HG02798 (cell line): ENCODE measurements around the gene UBE2C.
A peak's percentile ranks its signal among the peaks of the same experiment; 100 is the strongest.
"Not testable (repeated sequence)": the region's sequence is repeated elsewhere in the genome, so short reads cannot be mapped to it uniquely, and the experiment has no call there.

Experiments
- ATAC-seq: cut with Tn5 transposase; IDR thresholded peaks from one replicate; pipeline ENCODE4 v1.9.1; 2021; ENCODE audit warnings: mild to moderate bottlenecking; ENCODE audit not compliant: unreplicated experiment, poor library complexity

The UBE2C gene

DNA sequence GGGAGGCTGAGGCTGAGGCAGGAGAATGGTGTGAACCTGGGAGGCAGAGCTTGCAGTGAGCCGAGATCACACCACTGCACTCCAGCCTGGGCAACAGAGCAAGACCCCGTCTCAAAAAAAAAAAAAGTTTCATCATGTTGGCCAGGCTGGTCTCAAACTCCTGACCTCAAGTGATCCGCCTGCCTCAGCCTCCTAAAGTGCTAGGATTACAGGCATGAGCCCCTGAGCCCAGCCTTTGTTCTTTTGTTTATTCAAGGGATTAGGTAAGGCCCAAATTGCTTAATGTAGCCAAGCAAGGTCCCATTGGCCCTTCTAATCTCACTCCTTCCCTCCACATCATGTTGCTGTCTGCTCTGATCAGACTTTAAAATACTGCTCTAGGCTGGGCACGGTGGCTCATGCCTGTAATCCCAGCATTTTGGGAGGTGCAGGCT is 17.2 kb downstream of the UBE2C start:
- not testable (repeated sequence) for ATAC-seq

GRCh38 chr20:45832619-45833018 is 20.2 kb downstream of the UBE2C start:
- no peak for ATAC-seq

DNA sequence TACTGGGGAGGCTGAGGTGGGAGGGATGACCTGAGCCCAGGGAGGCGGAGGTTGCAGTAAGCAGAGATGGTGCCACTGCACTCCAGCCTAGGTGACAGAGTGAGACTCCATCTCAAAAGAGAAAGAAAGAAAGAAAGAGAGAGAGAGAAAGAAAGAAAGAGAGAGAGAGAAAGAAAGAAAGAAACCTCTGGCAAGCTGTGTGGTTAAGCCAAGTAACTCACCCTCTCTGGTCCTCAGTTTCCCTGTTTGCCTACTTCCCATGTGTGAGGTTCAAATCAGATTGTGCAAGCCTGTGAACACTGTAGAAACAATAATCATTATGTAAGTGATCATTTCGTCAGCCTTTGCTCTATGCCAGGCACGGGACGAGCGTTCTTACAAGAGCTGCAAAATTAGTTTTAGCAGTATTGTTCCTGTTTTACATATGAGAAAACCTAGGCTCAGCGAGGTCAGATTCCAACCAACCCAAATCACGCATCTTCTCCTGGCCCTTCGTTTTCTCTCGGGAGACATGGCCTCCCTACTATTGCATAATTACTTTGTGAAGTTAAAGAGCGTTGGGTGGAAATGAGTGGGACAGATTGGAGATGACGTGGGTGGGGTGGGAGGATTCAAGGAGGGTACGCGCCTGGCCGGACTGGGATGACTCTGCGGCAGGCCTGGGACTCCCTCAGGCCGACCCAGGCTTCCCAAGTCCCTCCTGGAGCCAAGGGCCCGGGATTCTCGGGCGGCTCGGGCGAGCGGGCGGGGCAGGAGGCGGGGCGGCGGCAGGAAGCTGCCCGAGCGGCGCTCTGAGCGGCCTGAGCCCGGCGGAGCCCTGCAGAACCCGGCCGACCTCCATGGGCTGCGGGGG is 20.8 kb downstream of the UBE2C start, which contains the start of gene SNX21:
TSS of gene SNX21 (plus strand) at position 770 of the 853 bp plus-strand sequence. CDS start 121 bp downstream, outside the sequence.
- peak; percentile 33 for ATAC-seq

DNA sequence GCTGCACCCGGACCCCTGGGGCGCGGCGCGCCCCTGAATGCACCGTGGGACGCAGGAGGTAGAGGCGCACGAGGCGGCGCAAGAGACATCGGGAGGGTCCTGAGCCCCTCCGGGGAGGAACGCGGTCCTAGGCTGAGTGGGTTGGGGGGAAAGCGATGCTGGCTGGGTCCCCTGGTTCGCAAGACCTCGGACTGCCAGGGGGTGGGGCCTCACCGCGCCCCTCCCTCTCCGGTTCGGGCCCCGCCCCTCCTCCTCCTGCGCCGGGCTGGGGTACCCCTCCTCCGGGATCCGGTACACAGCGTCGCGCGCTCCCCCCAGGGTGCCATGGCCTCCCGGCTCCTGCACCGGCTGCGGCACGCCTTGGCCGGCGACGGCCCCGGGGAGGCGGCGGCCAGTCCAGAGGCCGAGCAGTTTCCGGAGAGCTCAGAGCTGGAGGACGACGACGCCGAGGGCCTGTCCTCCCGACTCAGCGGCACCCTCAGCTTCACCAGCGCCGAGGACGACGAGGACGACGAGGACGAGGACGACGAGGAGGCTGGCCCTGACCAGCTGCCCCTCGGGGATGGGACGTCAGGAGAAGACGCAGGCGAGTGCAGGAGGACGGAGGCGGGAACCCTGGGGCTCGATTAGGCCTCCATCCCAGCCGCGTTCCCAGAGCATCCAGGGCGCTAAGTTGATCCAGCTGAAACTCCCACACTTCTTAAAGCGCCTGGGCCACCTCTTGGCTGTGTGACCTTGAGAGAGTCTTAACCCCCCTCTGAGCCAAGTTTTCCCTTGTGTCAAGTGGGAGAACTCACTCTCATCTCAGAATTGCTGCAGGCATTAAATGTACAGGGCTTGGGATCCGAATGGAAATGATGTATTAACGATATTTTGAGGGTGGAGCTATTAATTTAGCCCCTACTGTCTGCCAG is 21.7 kb downstream of the UBE2C start:
- peak; percentile 50 for ATAC-seq

GRCh38 chr20:45834797-45835161 is 22.3 kb downstream of the UBE2C start:
- no peak for ATAC-seq

DNA sequence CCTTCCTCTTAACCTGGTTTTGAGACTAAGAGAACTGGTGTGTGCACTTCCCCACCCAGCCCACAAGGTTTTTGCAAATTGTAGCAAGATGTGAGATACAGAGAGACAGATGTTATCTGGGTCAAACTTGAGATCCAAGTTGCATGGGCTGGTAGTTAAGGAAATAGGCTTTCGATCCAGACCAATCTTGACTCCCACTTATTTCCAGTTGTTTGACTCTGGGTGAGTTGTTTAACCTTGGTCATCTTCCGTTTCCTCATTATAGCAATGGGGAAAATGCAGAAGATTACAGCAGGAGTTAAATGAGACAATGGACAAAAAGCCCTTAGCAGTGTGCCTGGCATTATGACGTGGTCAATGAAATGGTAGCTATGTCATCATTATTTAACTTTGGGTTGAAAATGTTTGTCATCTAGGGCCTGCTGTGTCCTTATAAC is 22.9 kb downstream of the UBE2C start:
- no peak for ATAC-seq

DNA sequence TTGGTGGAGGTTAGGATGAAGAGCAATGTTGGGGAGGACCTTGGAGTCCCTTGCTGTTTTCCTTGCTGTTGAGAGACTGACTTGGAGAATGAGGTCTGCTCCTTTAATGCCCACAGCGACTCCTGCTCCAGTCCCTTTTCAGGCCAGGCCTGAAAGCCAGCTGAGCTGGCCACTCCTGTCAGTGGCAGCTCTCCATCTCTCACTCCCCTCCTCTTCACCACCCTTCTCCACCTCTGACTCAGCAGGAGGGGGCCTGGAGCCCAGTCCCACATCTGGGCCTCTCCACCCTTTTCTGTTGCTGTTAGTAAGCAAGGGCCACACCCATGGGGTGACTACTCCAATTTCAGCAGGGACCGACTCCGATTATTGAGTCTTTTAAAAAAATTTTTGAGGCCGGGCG is 23.4 kb downstream of the UBE2C start:
- no peak for ATAC-seq

GRCh38 chr20:45836841-45837240 is 24.4 kb downstream of the UBE2C start:
- no peak for ATAC-seq

GRCh38 chr20:45840700-45841198 is 28.3 kb downstream of the UBE2C start:
- ATAC-seq: no peak

DNA sequence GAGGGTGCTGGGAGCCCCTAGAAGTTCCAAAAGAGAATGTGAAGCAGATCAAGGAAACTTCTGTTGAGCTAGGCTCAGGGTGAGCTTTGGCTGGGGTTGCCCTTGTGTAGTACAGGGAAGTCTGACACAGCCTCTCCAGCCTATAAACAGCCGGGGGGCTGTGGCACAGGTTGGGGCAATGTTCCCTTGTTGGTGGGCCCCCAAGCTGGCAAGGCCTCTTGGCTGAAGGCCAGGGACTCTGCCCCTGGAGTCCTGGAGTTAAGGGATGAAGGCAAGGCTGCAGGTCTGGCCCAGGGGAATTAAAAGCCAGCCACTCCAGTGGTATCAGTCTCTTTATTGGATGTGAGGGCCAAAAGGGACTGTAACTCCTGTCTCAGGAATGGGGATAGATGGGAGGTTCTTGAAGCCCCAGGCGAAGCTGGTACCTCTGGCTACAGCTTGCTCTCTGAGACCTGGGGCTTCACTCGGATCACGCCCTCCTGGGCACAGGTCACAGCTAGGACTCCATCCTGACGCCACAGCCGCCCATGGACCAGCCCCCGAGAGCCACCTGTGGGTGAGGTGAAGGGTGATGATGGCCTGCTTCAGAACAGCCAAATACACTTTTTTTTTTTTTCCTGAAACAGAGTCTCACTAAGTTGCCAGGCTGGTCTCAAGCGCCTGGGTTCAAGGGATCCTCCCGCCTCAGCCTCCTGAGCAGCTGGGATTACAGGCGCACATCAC is 29.1 kb downstream of the UBE2C start:
- ATAC-seq: no peak

DNA sequence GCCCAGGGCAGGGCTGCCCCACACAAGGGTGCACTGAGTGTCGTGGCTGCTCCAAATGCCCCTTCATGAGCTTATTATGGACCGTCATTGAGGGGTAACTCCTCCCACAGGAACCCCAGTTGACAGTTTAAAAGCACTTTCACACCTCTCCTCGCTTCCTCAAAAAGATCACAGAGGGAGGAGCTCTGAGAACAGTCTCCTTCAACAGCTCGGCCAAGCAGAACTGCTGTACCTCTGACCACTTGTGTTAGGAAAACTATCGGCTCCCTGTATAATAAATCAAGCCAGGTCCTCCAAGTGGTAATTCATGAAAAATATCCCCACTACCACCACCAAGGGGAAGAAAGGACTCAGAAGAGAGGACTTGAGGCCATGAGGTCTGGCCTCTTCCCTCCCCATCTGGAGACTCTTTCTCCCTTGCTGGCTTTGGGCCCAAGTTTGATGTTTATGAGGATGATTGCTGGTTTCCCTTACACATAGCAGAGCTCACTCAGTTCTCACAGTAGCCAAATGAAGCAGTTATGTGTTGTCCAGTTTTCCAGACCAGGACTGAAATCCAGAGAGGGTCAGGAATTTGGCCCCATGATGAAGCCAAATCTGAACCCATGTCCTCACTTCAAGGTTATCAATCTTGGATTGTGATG is 29.8 kb downstream of the UBE2C start:
- ATAC-seq: no peak

- ATAC-seq: no peak
Observed at GRCh38 chr20:45843506-45843905, 31.1 kb downstream of the UBE2C start.

DNA sequence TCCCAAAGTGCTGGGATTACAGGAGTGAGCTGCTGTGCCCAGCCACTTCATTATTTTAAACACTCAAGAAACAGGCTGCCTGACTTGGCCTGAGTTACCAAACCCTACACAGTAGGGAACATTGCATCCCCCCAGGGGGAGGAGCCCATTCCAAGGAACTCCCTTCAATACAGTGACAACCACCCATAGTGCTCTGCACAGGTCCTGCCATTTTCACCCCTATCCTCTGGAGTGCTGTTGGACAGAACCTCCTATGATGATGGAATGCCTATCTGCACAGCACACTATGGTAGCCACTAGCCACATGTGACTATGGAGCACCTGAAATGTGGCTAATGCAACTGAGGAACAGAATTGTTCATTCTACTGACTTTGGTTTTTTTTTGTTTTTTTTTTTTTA is 33.0 kb downstream of the UBE2C start:
- ATAC-seq: no peak

- no peak for ATAC-seq
Observed at GRCh38 chr20:45848421-45848820, 36.0 kb downstream of the UBE2C start.

- no peak for ATAC-seq
Observed at GRCh38 chr20:45848969-45849582, 36.6 kb downstream of the UBE2C start.

- ATAC-seq: no peak
Observed at GRCh38 chr20:45850238-45850637, 37.8 kb downstream of the UBE2C start.

- ATAC-seq: no peak
Observed at GRCh38 chr20:45850926-45851325, 38.5 kb downstream of the UBE2C start.

- no peak for ATAC-seq
Observed at GRCh38 chr20:45851501-45851900, 39.1 kb downstream of the UBE2C start.

GRCh38 chr20:45852326-45852725 is 39.9 kb downstream of the UBE2C start:
- ATAC-seq: no peak
